Measurements from ENCODE around the gene NUCB2. TPM values are rescaled to one million over a fixed set of nuclear protein-coding genes. Genes with fewer than 3 reads are reported as not detected.

Gene NUCB2
- polyA plus RNA-seq, 1 of the 3 experiments (the other 2 are of a cell fraction), result 25.0 TPM

- no peaks in the 10 kb centered on the region for H3K27me3 ChIP-seq (ENCODE audit: insufficient read depth)
- no peak overlapping the region for H3K27ac ChIP-seq (ENCODE audit: low read depth in 2 of 2, low read length in 1 of 2)
- H3K4me3 ChIP-seq (ENCODE audit: low read depth in 2 of 2, low read length in 1 of 2), result peak overlapping the region; percentile 64 to 77; a peak in 3 of 4 replicates
- TF ChIP-seq CTCF (IDR thresholded peaks at IDR 0.05), result peak; percentile 22; the same call in 1 of the 2 replicates
- TF ChIP-seq IRF3 (IDR thresholded peaks at IDR 0.05; ENCODE audit: low read depth, low read length), result no peak
- WGBS (ENCODE audit: low lambda C conversion rate), result 57% methylated on average over 12 of the region's 12 CpGs
- no peaks in the 10 kb centered on the region for H4K20me1 ChIP-seq (ENCODE audit: insufficient read depth)
- no peaks in the 10 kb centered on the region for H3K79me2 ChIP-seq (ENCODE audit: insufficient read depth)
- no peaks in the 10 kb centered on the region for H3K36me3 ChIP-seq (replicated peaks in 1 of 2; ENCODE audit: control insufficient read depth in 1 of 2, insufficient read depth in 2 of 2, low read length in 1 of 2)
- peaks cover 5 to 14% of the 10 kb centered on the region in 2 experiments; a peak in 3 of 4 replicates for H3K4me1 ChIP-seq (ENCODE audit: control insufficient read depth in 1 of 2, insufficient read depth in 2 of 2, low read depth in 1 of 2, low read length in 1 of 2)
- H3K9ac ChIP-seq, result no peak overlapping the region
- peak overlapping the region; percentile 95 for H3K4me2 ChIP-seq
- ChIA-PET CTCF (interaction anchor here (0.9 kb wide), 1 partner anchor 16 kb away, joined by 4 read pairs; no protein-coding TSS in a partner anchor), POLR2A (no interaction called here)
- no peaks in the 10 kb centered on the region for H3K9me3 ChIP-seq
- H2AFZ ChIP-seq (ENCODE audit: low read depth), result 0 out of 2 replicates have a peak overlapping the region, but pooled peaks have one; percentile 96
- peaks cover 21% of the 10 kb centered on the region for H3F3A ChIP-seq (replicated peaks; ENCODE audit: insufficient read depth)
- DNase-seq, result no peak
- no peaks in the 10 kb centered on the region for H3K9me2 ChIP-seq
Observed at GRCh38 chr11:17351172-17351509, 74.6 kb downstream of the NUCB2 start.

GRCh38 chr11:17351510-17352176 is 75.1 kb downstream of the NUCB2 start, which contains the start of gene NCR3LG1:
NCR3LG1 (plus strand) TSS chr11:17351800; CDS start chr11:17351970, 170 bp downstream.
- no peak within 1 kb of the TSS for H3K27ac ChIP-seq (ENCODE audit: low read depth in 2 of 2, low read length in 1 of 2)
- H3K4me2 ChIP-seq, result peak within 1 kb of the TSS; percentile 95
- ChIA-PET POLR2A (no interaction called here), CTCF (interaction anchor here (1.1 kb wide), 1 partner anchor 145 kb away, joined by 3 read pairs; no protein-coding TSS in a partner anchor)
- peak within 1 kb of the TSS; percentile 67; the same call in 1 of the 2 replicates for H3K9ac ChIP-seq
- no peaks in the 10 kb centered on the region for H3K27me3 ChIP-seq (ENCODE audit: insufficient read depth)
- no peaks in the 10 kb centered on the region for H3K79me2 ChIP-seq (ENCODE audit: insufficient read depth)
- peak within 1 kb of the TSS; percentile 64 to 77 for H3K4me3 ChIP-seq (ENCODE audit: low read depth in 2 of 2, low read length in 1 of 2)
- no peaks in the 10 kb centered on the region for H4K20me1 ChIP-seq (ENCODE audit: insufficient read depth)
- H3K9me3 ChIP-seq, result no peaks in the 10 kb centered on the region
- TF ChIP-seq RXRA (IDR thresholded peaks at IDR 0.05; ENCODE audit: borderline replicate concordance, low read depth) (no peak), RAD21 (IDR thresholded peaks at IDR 0.05; ENCODE audit: low read length) (no peak), SIN3A (IDR thresholded peaks at IDR 0.05; ENCODE audit: borderline replicate concordance, low read depth, low read length) (peak; percentile 9; the same call in 1 of the 2 replicates), MXI1 (IDR thresholded peaks at IDR 0.05; ENCODE audit: low read depth, low read length) (0 out of 2 replicates have a peak, but pooled peaks have one; percentile 30), ZBTB33 (IDR thresholded peaks at IDR 0.05; ENCODE audit: borderline replicate concordance, low read depth) (0 out of 2 replicates have a peak, but pooled peaks have one; percentile 39), MAX (IDR thresholded peaks at IDR 0.05; ENCODE audit: low read depth) (peak; percentile 77)
- H3K36me3 ChIP-seq (replicated peaks in 1 of 2; ENCODE audit: control insufficient read depth in 1 of 2, insufficient read depth in 2 of 2, low read length in 1 of 2), result no peaks in the 10 kb centered on the region
- H3F3A ChIP-seq (replicated peaks; ENCODE audit: insufficient read depth), result peaks cover 21% of the 10 kb centered on the region
- peak; percentile 73 for DNase-seq
- 11% methylated on average over 31 of the region's 61 CpGs for WGBS (ENCODE audit: low lambda C conversion rate)
- H3K9me2 ChIP-seq, result no peaks in the 10 kb centered on the region
- peaks cover 5 to 14% of the 10 kb centered on the region in 2 experiments; a peak in 3 of 4 replicates for H3K4me1 ChIP-seq (ENCODE audit: control insufficient read depth in 1 of 2, insufficient read depth in 2 of 2, low read depth in 1 of 2, low read length in 1 of 2)
- H2AFZ ChIP-seq (ENCODE audit: low read depth), result peak within 1 kb of the TSS; percentile 96

Data from SK-N-SH (cell line).